ENCODE measurements around the gene PARD6B.
"Not testable (repeated sequence)": the region's sequence is repeated elsewhere in the genome, so short reads cannot be mapped to it uniquely, and the experiment has no call there.

The PARD6B gene

DNA sequence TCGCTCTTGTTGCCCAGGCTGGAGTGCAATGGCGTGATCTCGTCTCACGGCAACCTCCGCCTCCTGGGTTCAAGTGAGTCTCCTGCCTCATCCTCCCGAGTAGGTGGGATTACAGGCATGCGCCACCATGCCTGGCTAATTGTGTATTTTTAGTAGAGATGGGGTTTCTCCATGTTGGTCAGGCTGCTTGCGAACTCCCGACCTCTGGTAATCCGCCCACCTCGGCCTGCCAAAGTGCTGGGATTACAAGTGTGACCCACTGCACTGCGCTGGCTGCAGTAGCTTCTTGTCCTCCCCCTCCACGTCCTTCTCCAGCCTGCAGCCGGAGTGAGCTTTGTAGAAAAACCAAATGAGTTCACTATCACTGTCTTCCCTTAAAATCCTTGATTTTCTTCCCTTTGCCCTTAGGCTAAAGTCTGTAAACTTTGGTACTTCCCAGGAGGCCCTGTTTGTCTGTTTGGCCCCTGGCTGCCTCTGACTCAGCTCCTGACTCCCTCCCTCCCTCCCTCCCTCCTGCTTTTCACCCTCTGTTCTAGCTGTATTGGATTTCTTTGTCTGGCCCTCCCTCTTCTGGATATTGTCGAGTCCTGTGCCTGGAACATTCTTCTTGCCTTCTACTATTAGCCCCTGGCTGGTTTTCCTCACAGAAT, 12.9 kb downstream of the PARD6B start:
- peak; percentile 88 for DNase-seq (ENCODE audit: low spot score)

DNA sequence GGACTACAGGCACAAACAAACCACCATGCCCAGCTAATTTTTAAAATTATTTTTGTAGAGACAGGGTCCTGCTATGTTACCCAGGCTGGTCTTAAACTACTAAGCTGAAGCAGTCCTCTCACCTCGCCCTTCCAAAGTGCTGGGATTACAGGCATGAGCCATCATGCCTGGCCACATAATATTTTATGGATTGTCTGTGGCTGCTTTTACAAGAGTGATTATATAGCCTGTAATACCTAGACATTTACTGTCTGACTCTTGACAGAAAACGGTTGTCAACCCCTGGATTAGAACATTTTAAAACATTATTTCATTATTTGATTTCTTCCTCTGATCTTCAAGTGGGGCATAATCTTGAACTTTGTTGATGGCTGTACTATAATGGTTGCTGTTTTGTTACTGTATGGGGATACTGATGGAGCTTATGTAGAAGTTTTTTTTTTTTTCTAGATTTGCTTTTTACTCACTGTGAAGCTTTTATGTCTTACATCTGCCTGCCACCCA, 14.3 kb downstream of the PARD6B start:
- FAIRE-seq (no peak), DNase-seq (ENCODE audit: low spot score) (no peak)

More for the DNA sequence above, 12.9 kb downstream of the PARD6B start:
- no peak for FAIRE-seq

GRCh38 chr20:50746138-50746940, 15.0 kb downstream of the PARD6B start:
- peak; percentile 73 for FAIRE-seq

DNA sequence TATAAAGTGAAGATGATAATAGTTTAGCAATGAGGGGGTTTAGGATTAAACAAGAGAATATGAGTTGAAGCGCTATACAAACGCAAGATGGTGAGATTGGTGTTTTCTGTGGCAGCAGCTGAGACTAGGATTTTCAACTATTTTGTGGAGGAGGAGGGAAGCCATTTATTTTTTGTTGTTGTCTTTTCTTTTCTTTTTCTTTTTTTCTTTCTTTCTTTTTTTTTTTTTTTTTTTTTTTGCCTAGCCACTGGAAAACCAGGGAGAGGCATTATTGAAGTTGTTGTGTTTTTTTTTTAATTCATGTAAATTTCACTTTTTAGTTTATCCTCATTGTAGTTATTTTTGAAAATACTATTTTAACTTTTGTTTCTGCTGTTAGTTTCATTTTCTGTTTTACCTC, 15.9 kb downstream of the PARD6B start:
- FAIRE-seq, result no peak

More at GRCh38 chr20:50746138-50746940, 15.0 kb downstream of the PARD6B start:
- no peak for DNase-seq (ENCODE audit: low spot score)

DNA sequence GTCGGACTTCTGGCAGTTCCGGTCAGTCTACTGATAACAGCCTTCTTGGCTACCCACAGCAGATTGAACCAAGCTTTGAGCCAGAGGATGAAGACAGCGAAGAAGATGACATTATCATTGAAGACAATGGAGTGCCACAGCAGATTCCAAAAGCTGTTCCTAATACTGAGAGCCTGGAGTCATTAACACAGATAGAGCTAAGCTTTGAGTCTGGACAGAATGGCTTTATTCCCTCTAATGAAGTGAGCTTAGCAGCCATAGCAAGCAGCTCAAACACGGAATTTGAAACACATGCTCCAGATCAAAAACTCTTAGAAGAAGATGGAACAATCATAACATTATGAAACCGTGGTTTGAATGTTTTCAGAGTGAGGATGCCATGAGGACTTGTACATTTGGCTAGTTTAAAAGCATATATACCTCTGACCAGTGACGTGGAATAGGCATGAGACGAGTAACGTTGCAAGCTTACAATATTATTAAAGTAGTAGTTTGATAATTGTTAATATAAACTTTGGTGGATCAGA, 18.8 kb downstream of the PARD6B start:
- FAIRE-seq (no peak), DNase-seq (ENCODE audit: low spot score) (no peak)

More for the DNA sequence above, 15.9 kb downstream of the PARD6B start:
- no peak for DNase-seq (ENCODE audit: low spot score)

GRCh38 chr20:50753152-50753551, 21.8 kb downstream of the PARD6B start:
- FAIRE-seq, result no peak

GRCh38 chr20:50754420-50754819, 23.0 kb downstream of the PARD6B start:
- FAIRE-seq (no peak), DNase-seq (ENCODE audit: low spot score) (no peak)

More at GRCh38 chr20:50753152-50753551, 21.8 kb downstream of the PARD6B start:
- no peak for DNase-seq (ENCODE audit: low spot score)

DNA sequence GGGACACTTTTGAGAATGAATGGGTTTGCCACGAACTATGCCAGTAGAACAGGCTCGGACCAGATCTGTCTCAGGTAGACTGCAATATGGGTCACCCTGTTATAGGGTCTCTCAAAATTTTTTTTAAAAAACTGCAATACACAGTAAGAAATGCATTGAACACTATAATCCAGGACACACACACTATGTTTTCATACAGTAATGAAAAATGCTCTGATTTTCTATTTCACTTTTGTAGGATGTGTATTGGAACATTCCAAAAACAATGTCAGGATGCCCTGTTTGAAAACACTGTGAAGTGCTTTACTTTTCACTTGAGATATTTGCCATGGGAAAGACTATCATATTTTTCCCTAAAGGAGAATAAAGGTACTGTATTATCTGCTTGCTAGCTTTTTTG, 25.1 kb downstream of the PARD6B start:
- FAIRE-seq (no peak), DNase-seq (ENCODE audit: low spot score) (no peak)

DNA sequence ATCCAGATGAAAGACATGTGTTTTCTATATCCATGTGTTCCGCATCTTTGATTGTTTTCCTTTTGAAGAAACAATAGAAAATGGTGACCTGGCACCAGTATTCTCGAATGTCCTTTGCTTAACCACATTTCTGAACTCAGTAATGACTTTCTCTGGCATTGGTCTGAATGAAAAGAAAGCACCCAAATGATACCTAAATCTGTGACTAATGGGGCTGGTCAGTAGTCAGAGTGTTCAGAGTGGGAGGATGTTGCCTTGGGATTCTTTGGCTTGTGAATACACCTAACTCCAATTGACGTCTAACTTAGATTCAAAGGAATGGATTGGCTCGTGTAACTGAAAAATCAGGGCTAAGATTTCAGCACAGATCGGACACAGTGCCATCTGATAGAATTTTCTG, 27.1 kb downstream of the PARD6B start:
- DNase-seq (ENCODE audit: low spot score) (peak; percentile 72), FAIRE-seq (peak; percentile 86)

DNA sequence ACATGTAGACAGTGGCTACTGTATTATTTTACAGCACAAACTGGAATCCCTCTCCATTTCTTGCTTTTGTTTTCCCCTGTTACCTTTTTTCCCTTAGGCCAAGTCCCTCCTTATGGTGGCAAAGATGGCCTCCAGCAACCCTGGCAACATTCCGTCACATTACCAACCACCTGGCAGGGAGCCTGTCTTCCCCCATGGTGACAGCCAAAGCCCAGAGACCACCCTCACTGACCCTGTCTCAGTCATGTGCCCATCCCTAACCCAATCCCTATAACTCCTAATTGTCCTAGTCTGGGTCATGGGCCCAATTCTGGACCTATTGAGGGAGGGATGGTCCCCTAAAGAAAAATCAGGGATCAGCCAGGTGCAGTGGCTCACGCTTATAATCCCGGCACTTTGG, 27.6 kb downstream of the PARD6B start:
- DNase-seq (ENCODE audit: low spot score) (no peak), FAIRE-seq (no peak)

DNA sequence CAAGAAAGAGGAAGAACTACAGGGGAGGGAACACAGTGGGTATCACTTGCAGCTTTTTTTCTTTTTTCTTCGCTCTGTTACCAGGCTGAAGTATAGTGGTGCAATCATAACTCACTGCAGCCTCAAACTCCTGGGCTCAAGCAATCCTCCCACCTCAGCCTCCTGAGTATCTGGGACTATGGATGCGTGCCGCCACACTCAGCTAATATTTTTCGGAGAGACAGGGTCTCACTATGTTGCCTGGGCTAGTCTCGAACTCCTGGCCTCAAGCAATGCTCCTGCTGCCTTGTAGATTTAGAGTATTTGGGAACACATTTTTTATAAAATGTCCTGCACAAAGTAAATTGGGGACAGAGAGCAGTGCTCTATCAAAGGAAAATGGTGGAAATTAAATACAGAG, 28.3 kb downstream of the PARD6B start:
- DNase-seq (ENCODE audit: low spot score) (no peak), FAIRE-seq (no peak)

DNA sequence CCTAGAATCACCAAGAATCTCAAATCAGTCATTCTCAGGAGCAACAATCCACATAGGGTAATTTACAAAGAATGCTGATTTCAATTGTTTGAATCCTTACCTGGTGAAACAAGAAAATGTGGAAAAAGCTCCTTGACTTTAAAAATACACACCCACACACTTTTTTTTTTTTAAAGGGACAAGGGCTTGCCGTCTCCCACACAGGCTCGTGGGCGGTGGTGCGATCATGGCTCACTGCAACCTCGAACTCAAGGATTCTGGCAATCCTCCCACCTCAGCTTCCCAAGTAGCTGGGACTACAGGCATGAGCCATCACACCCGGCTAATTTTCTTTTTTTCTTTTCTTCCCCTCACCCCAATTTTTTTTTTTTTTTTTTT, 30.7 kb downstream of the PARD6B start:
- DNase-seq (ENCODE audit: low spot score) (no peak), FAIRE-seq (no peak)

DNA sequence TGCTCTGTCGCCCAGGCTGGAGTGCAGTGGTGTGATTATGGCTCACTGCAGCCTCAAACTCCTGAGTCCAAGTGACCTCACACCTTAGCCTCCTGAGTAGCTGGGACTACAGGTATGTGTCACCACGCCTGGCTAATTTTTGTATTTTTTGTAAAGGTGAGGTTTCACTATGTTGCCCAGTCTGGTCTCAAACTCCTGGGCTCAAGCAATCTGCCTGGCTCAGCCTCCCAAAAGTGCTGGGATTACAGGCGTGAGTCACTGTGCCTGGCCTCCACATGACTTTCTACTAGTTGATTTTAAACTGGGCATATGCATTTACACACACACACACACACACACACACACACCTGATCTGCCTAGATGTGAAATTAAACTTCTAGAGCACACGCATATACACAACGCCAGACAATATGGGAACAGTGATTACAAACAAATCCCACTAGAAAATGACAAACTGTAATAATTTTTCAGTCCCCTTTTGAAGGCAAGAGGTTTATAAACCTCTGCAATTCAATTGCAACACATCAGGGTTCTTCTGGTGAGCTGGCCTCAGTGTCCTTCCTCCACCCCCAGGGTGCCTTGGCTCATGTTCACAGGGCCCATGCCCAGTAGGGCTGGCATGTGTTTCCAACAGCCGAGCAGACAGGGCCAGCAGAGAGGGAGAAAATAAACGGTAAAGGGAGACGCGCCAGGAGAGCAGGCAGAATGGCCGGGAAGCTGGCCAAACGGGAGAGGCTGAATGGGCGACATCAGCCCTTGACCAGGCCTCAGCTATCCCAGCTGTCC, 31.2 kb downstream of the PARD6B start:
- no peak for FAIRE-seq

DNA sequence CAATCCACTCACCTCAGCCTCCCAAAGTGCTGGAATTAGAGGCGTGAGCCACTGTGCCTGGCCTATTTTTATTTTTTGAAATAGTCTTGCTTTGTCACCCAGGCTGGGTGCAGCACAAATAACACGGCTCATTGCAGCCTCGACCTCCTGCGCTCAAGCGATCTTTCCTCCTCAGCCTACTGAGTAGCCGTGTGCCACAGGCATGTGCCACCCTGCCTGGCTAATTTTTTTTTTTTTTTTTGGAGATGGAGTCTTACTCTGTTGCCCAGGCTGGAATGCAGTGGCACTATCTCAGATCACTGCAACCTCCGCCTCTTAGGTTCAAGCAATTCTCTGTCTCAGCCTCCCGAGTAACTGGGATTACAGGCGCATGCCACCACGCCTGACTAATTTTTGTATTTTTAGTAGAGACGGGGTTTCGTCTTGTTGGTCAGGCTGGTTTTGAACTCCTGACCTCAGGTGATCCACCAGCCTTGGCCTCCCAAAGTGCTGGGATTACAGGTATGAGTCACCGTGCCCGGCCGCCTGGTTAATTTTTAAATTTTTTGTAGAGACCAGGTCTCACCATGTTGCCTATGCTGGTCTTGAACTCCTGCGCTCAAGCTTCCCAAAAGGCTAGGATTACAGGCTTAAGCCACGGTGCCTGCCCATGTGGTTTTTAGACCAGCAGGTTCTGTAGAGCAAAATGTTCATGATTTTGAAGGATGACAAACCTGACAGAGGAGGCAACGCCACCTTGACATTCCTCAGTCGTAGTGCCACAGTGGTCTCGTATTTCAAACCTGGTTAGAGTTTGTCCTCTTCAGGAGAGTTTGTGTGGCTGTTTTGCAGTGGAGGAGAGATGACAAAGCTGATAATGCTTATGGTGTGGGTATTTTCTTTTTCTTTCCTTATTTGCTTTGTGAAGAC, 32.4 kb downstream of the PARD6B start:
- peak; percentile 69 for DNase-seq (ENCODE audit: low spot score)
- FAIRE-seq, result peak; percentile 78

More for the DNA sequence above, 31.2 kb downstream of the PARD6B start:
- DNase-seq (ENCODE audit: low spot score), result peak; percentile 87

DNA sequence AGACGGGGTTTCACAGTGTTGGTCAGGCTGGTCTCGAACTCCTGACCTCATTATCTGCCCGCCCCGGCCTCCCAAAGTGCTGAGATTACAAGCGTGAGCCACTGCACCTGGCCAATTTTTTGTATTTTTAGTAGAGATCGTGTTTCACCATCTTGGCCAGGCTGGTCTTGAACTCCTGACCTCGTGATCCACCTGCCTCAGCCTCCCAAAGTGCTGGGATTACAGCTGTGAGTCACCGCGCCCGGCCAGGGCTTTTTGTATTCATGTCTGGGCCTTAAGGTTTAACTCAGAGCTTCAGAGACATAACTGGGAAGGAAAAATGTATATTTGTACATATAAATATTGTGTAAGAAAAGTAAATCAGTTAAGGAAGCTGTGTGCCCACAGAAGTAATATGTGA, 33.9 kb downstream of the PARD6B start:
- not testable (repeated sequence) for FAIRE-seq; DNase-seq (ENCODE audit: low spot score)

DNA sequence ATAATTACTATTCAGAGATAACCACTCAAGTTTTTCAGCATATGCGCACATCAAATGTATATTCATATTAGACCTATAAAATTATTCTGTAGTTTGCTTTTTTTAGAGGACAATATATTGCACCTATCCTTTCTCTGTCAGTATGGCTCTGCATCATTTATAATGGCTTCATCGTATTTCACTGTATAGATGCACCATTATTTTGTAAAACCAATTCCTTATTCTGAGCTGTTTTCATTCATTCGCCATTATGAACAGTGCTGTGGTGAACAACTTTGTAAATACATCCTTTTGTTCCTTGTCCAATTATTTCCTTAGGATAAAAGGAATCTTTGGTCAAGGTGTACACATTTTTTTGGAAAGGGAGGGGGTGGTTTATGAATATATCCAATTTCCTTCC, 34.3 kb downstream of the PARD6B start:
- FAIRE-seq (no peak), DNase-seq (ENCODE audit: low spot score) (no peak)

- DNase-seq (ENCODE audit: low spot score); FAIRE-seq: not testable (repeated sequence)
Measured at GRCh38 chr20:50766955-50767809, 35.8 kb downstream of the PARD6B start.

DNA sequence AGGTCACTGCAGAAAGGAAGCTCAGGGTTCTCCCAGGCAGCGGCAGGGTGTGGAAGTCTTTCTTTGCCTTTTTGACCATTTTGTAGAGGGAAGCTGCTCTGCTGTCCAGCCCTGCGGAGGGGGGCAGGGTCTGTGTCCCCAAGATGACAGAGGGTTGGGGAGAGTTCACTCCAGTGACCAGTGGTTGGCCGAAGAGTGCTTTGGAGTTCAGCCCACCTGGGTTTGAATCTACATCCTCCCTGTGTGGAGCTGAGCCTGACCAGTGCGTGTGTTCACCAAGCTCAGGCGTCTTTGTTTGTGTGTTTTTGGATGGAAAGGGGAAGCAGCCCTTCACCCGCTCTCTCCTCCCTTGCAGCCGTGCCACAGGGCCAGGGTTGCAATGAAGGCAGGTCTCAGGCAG, 37.6 kb downstream of the PARD6B start:
- FAIRE-seq; DNase-seq (ENCODE audit: low spot score): not testable (repeated sequence)

- not testable (repeated sequence) for FAIRE-seq; DNase-seq (ENCODE audit: low spot score)
Measured at GRCh38 chr20:50769551-50770085, 38.2 kb downstream of the PARD6B start.
